Liver (tissue), 9 donors: ENCODE measurements around the gene RFPL2. TPM values are rescaled to one million over a fixed set of nuclear protein-coding genes. Genes with fewer than 3 reads are reported as not detected.

ENCODE experiments used
- DNase-seq: peaks from one replicate; pipeline ENCODE4 v3.0.0-alpha.2; 2017; ENCODE audit warnings: low spot score
- H3K27ac ChIP-seq, 2 donors: one replicate each; pipeline ENCODE4 v1.7.0; 2013; ENCODE audit warnings: inconsistent platforms in 2 of 2, low read length in 2 of 2, control low read depth in 1 of 2, low read depth in 1 of 2, mild to moderate bottlenecking in 1 of 2
- H3K27me3 ChIP-seq, 4 donors: one replicate each; pipeline versions ENCODE4 v1.6.1 to v1.7.0; 2013; ENCODE audit warnings: low read length in 3 of 4, inconsistent platforms in 1 of 4, mild to moderate bottlenecking in 1 of 4, moderate library complexity in 1 of 4; ENCODE audit not compliant: control insufficient read depth in 4 of 4, insufficient read depth in 4 of 4
- H3K36me3 ChIP-seq, 4 donors: one replicate each; pipeline versions ENCODE4 v1.6.1 to v1.7.0; 2013; ENCODE audit warnings: low read length in 3 of 4, mild to moderate bottlenecking in 3 of 4, low read depth in 1 of 4, moderate library complexity in 1 of 4; ENCODE audit not compliant: control insufficient read depth in 4 of 4, insufficient read depth in 3 of 4
- H3K4me1 ChIP-seq, 4 donors: one replicate each; pipeline versions ENCODE4 v1.6.1 to v1.7.0; 2013; ENCODE audit warnings: low read length in 3 of 4, mild to moderate bottlenecking in 3 of 4, moderate library complexity in 1 of 4; ENCODE audit not compliant: control insufficient read depth in 4 of 4, insufficient read depth in 4 of 4
- H3K4me3 ChIP-seq, 3 donors: one replicate each; pipeline versions ENCODE4 v1.6.1 to v1.7.0; 2013; ENCODE audit warnings: low read length in 3 of 3, control low read depth in 1 of 3, low read depth in 1 of 3, mild to moderate bottlenecking in 1 of 3
- H3K9ac ChIP-seq, 2 donors: one replicate each; pipeline ENCODE4 v1.7.0; 2013; ENCODE audit warnings: low read length in 2 of 2, mild to moderate bottlenecking in 2 of 2, moderate library complexity in 2 of 2, control low read depth in 1 of 2, low read depth in 1 of 2
- H3K9me3 ChIP-seq, 4 donors: one replicate each; pipeline versions ENCODE4 v1.6.1 to v1.7.0; 2013; ENCODE audit warnings: low read length in 3 of 4; ENCODE audit not compliant: control insufficient read depth in 4 of 4
- ATF3 ChIP-seq: IDR thresholded peaks from 2 replicates; pipeline ENCODE4 v1.6.1; 2016; ENCODE audit warnings: antibody characterized with exemption
- CTCF ChIP-seq: fragments of 150-350 bp; IDR thresholded peaks from 2 replicates; pipeline ENCODE4 v1.5.1; 2017; ENCODE audit warnings: improper control_type of control experiment, low read depth, low read length; ENCODE audit not compliant: missing input control
- EGR1 ChIP-seq, 2 donors: IDR thresholded peaks; 2 replicates each; pipeline ENCODE4 v1.6.1; 2016 to 2018; ENCODE audit warnings: antibody characterized with exemption in 2 of 2, low read depth in 2 of 2
- FOXA1 ChIP-seq: IDR thresholded peaks from 2 replicates; pipeline ENCODE4 v1.6.1; 2016; ENCODE audit warnings: antibody characterized with exemption
- FOXA2 ChIP-seq: IDR thresholded peaks from 2 replicates; pipeline ENCODE4 v1.6.1; 2016; ENCODE audit warnings: antibody characterized with exemption
- GABPA ChIP-seq, 2 donors: IDR thresholded peaks in 1 of 2; conservative IDR thresholded peaks in 1 of 2; 2 replicates each; pipeline ENCODE4 v1.6.1; 2016; ENCODE audit warnings: antibody characterized with exemption in 2 of 2, mild to moderate bottlenecking in 1 of 2, moderate library complexity in 1 of 2
- HNF4A ChIP-seq, 2 donors: conservative IDR thresholded peaks; 2 replicates each; pipeline ENCODE4 v1.6.1; 2016; ENCODE audit warnings: antibody characterized with exemption in 2 of 2, mild to moderate bottlenecking in 2 of 2
- HNF4G ChIP-seq: IDR thresholded peaks from 2 replicates; pipeline ENCODE4 v1.6.1; 2016; ENCODE audit warnings: antibody characterized with exemption
- MAX ChIP-seq: IDR thresholded peaks from 2 replicates; pipeline ENCODE4 v1.6.1; 2016; ENCODE audit warnings: antibody characterized with exemption
- NR2F2 ChIP-seq: IDR thresholded peaks from 2 replicates; pipeline ENCODE4 v1.6.1; 2016; ENCODE audit warnings: antibody characterized with exemption
- RAD21 ChIP-seq, 2 donors: IDR thresholded peaks; 2 replicates each; pipeline ENCODE4 v1.6.1; 2016; ENCODE audit warnings: antibody characterized with exemption in 2 of 2, mild to moderate bottlenecking in 2 of 2
- REST ChIP-seq: IDR thresholded peaks from 2 replicates; pipeline ENCODE4 v1.6.1; 2016; ENCODE audit warnings: antibody characterized with exemption, mild to moderate bottlenecking
- RXRA ChIP-seq, 2 donors: IDR thresholded peaks; 2 replicates each; pipeline ENCODE4 v1.6.1; 2017 to 2018; ENCODE audit warnings: antibody characterized with exemption in 2 of 2, mild to moderate bottlenecking in 1 of 2
- SP1 ChIP-seq: IDR thresholded peaks from 2 replicates; pipeline ENCODE4 v1.6.1; 2018; ENCODE audit warnings: antibody characterized with exemption, mild to moderate bottlenecking
- TAF1 ChIP-seq: conservative IDR thresholded peaks from 2 replicates; pipeline ENCODE4 v1.6.1; 2016; ENCODE audit warnings: antibody characterized with exemption, mild to moderate bottlenecking
- YY1 ChIP-seq: IDR thresholded peaks from 2 replicates; pipeline ENCODE4 v1.6.1; 2016; ENCODE audit warnings: antibody characterized with exemption, mild to moderate bottlenecking
- ZBTB33 ChIP-seq: IDR thresholded peaks from 2 replicates; pipeline ENCODE4 v1.6.1; 2016; ENCODE audit warnings: antibody characterized with exemption
- WGBS: extraction: QIAGEN DNeasy Blood & Tissue Kit; methylation state at CpG from one replicate; pipeline ENCODE4 v1.1.7; 2013; 5-methylcytosine and 5-hydroxymethylcytosine counted together
- polyA plus RNA-seq, 2 donors: library from polyadenylated mRNA; stranded (reverse) in 1 of 2; unstranded in 1 of 2; fragments of 200-250 nt in 1 of 2; fragments of >200 nt in 1 of 2; fragmentation: Nextera tagmentation in 1 of 2; extraction: Ambion mirVana in 1 of 2; gene quantifications; one replicate each; pipeline versions ENCODE4 v1.2.1 to v1.2.3, GENCODE V29; 2013 to 2015
- total RNA-seq, 2 donors: library from RNA; depleted of rRNA; stranded (reverse); fragments of >200 nt; gene quantifications; one replicate each; pipeline ENCODE4 v1.2.3, GENCODE V29; 2014
- donor health status: healthy.
- donor health status: healthy.
- donor health status: healthy.
- donor health status: healthy.
- donor health status: healthy.

The RFPL2 gene
- total and polyA plus RNA-seq, 4 donors: under 0.01 to 0.98 (median 0.07) TPM; not detected in 1

GRCh38 chr22:32205974-32206773 is 1.3 kb upstream of the RFPL2 start:
- H3K9ac ChIP-seq: no peak overlapping the region
- no peak for DNase-seq
- H3K4me3 ChIP-seq: no peak overlapping the region
- H3K4me1 ChIP-seq: peaks cover 3 to 25% (median 12%) of the 10 kb centered on the region in 4 donors
- no peaks in the 10 kb centered on the region for H3K27me3 ChIP-seq
- H3K36me3 ChIP-seq: no peaks in the 10 kb centered on the region
- no peak overlapping the region for H3K27ac ChIP-seq
- TF ChIP-seq EGR1 (IDR thresholded peaks at IDR 0.05; ENCODE audit: low read depth in 2 of 2) (no peak), FOXA2 (no peak), CTCF (no peak), RXRA (IDR thresholded peaks at IDR 0.05) (no peak), HNF4G (no peak), ATF3 (no peak), FOXA1 (no peak), YY1 (no peak), MAX (no peak), NR2F2 (no peak), SP1 (no peak), GABPA (IDR thresholded peaks at IDR 0.05 in 1 of 2, conservative IDR thresholded peaks at IDR 0.05 in 1 of 2) (no peak), ZBTB33 (no peak), TAF1 (no peak), HNF4A (conservative IDR thresholded peaks at IDR 0.05) (no peak), RAD21 (IDR thresholded peaks at IDR 0.05) (no peak)
- 91% methylated on average over 30 of the region's 30 CpGs for WGBS
- no peaks in the 10 kb centered on the region for H3K9me3 ChIP-seq

GRCh38 chr22:32204040-32204855 is 625 bp downstream of the RFPL2 start:
- H3K4me1 ChIP-seq: peaks cover 3 to 25% (median 12%) of the 10 kb centered on the region in 4 donors
- DNase-seq: peak; percentile 69
- no peak for TF ChIP-seq RXRA (IDR thresholded peaks at IDR 0.05)
- TF ChIP-seq HNF4A (conservative IDR thresholded peaks at IDR 0.05): peak in 1 of 2 donors; percentile 8
- TF ChIP-seq REST: peak; percentile 4
- no peak for TF ChIP-seq NR2F2
- no peak for TF ChIP-seq EGR1 (IDR thresholded peaks at IDR 0.05; ENCODE audit: low read depth in 2 of 2)
- H3K36me3 ChIP-seq: no peaks in the 10 kb centered on the region
- peak overlapping the region in 1 of 2 donors; percentile 24 for H3K9ac ChIP-seq
- peak overlapping the region in 1 of 2 donors; percentile 35 for H3K27ac ChIP-seq
- peak overlapping the region in 1 of 3 donors; percentile 26 for H3K4me3 ChIP-seq
- H3K9me3 ChIP-seq: no peaks in the 10 kb centered on the region
- H3K27me3 ChIP-seq: no peaks in the 10 kb centered on the region
- 46% methylated on average over 42 of the region's 42 CpGs for WGBS
